HepG2 (cell line): ENCODE results near the gene CCER1. TPM values are rescaled to one million over a fixed set of nuclear protein-coding genes. Genes with fewer than 3 reads are reported as not detected.

Experiments
- ATAC-seq: fragments of 200-7000 bp; cut with Tn5 transposase; 3 replicates; pipeline ENCODE4 v1.9.1; 2020; ENCODE audit warnings: mild to moderate bottlenecking, moderate library complexity
- BruUV-seq: library from RNA; stranded (reverse); fragments of 400-500 nt; replicated peaks from 2 replicates; lab custom pipeline; 2021; lab: Mats Ljungman, UMichigan
- CTCF ChIA-PET: fragments of 300-600 bp; formaldehyde crosslinking; extraction: SDS; loops from one replicate; lab custom pipeline; 2021; ENCODE audit warnings: low total read pairs, inconsistent platforms, low intra/inter-chr PET ratio; lab: Yijun Ruan, JAX
- POLR2A ChIA-PET: fragments of 350-600 bp; sonication (Branson Sonifier 250); formaldehyde crosslinking; loops from one replicate; lab custom pipeline; 2020; ENCODE audit warnings: antibody characterized with exemption, inconsistent platforms; lab: Yijun Ruan, JAX
- DNase-seq: peaks from one replicate; pipeline ENCODE4 v3.0.0-alpha.2; 2015; ENCODE audit warnings: low spot score
- FAIRE-seq: peaks from 3 replicates; lab custom pipeline; 2011; peaks lifted over from hg19 to GRCh38; lab: Jason Lieb, UNC
- H2AFZ ChIP-seq: one replicate; pipeline ENCODE4 v1.6.1; 2011; ENCODE audit warnings: low read length, inconsistent platforms
- H3K27ac ChIP-seq: fragments of 300-600 bp; 3 replicates; pipeline ENCODE4 v1.8.0; 2011; ENCODE audit warnings: mixed run types, mild to moderate bottlenecking, mixed read lengths, low read length, inconsistent platforms; ENCODE audit not compliant: insufficient read depth; ENCODE audit errors: extremely low read length
- H3K27me3 ChIP-seq, 2 experiments: fragments of 200-600 bp in 1 of 2; 2 replicates in 1 of 2; 3 replicates in 1 of 2; pipeline versions ENCODE4 v1.6.0 to v1.8.0; 2011; ENCODE audit warnings: low read length in 2 of 2, mild to moderate bottlenecking in 2 of 2, moderate library complexity in 2 of 2, inconsistent platforms in 1 of 2; ENCODE audit not compliant: insufficient read depth in 2 of 2, control insufficient read depth in 1 of 2
- H3K36me3 ChIP-seq, 2 experiments: fragments of 200-600 bp in 1 of 2; replicated peaks in 1 of 2; 2 replicates in 1 of 2; 3 replicates in 1 of 2; pipeline versions ENCODE4 v1.5.1 to v1.8.0; 2011; ENCODE audit warnings: low read length in 2 of 2, inconsistent platforms in 1 of 2; ENCODE audit not compliant: insufficient read depth in 2 of 2, control insufficient read depth in 1 of 2
- H3K4me1 ChIP-seq: 2 replicates; pipeline ENCODE4 v1.5.1; 2012; ENCODE audit warnings: low read length, inconsistent platforms; ENCODE audit not compliant: insufficient read depth
- H3K4me2 ChIP-seq: 2 replicates; pipeline ENCODE4 v1.6.0; 2011; ENCODE audit warnings: low read depth, low read length, inconsistent platforms
- H3K4me3 ChIP-seq, 3 experiments: fragments of 200-600 bp in 1 of 3; sonication (generic), shearing (Covaris generic) in 1 of 3; replicated peaks in 1 of 3; 2 replicates each; pipeline ENCODE4 v1.5.1; 2011 to 2016; ENCODE audit warnings: low read length in 3 of 3, inconsistent platforms in 2 of 3, low read depth in 2 of 3, mild to moderate bottlenecking in 2 of 3, control low read depth in 1 of 3, mixed read lengths in 1 of 3; ENCODE audit not compliant: insufficient read depth in 1 of 3
- H3K79me2 ChIP-seq: one replicate; pipeline ENCODE4 v1.6.1; 2011; ENCODE audit warnings: low read length, inconsistent platforms; ENCODE audit not compliant: insufficient read depth
- H3K9ac ChIP-seq: 2 replicates; pipeline ENCODE4 v1.6.0; 2011; ENCODE audit warnings: mild to moderate bottlenecking, low read depth, low read length, inconsistent platforms; ENCODE audit not compliant: insufficient read depth
- H3K9me3 ChIP-seq: 2 replicates; pipeline ENCODE4 v1.5.1; 2012; ENCODE audit warnings: mild to moderate bottlenecking, low read length
- H4K20me1 ChIP-seq: 2 replicates; pipeline ENCODE4 v1.6.0; 2011; ENCODE audit warnings: inconsistent platforms, mild to moderate bottlenecking, low read length, moderate library complexity; ENCODE audit not compliant: insufficient read depth
- AHDC1 ChIP-seq: sonication (generic); formaldehyde crosslinking; IDR thresholded peaks from 2 replicates; pipeline ENCODE4 v1.5.1; 2020; ENCODE audit warnings: mild to moderate bottlenecking, missing genetic modification reagents, borderline replicate concordance
- CBX1 ChIP-seq: IDR thresholded peaks from one replicate; pipeline ENCODE4 v1.6.1; 2016; ENCODE audit warnings: antibody characterized with exemption, low read depth
- CSRNP1 ChIP-seq: sonication (generic); formaldehyde crosslinking; IDR thresholded peaks from 2 replicates; pipeline ENCODE4 v1.8.1; 2023; ENCODE audit warnings: mild to moderate bottlenecking, missing genetic modification reagents
- FOXO1 ChIP-seq: sonication (generic); formaldehyde crosslinking; IDR thresholded peaks from 2 replicates; pipeline ENCODE4 v1.4.0; 2020; ENCODE audit warnings: missing genetic modification reagents
- GPN1 ChIP-seq: sonication (generic); formaldehyde crosslinking; IDR thresholded peaks from 2 replicates; pipeline ENCODE4 v1.5.1; 2020; ENCODE audit warnings: missing genetic modification reagents, borderline replicate concordance
- HNRNPL ChIP-seq: fragments of 200-400 bp; formaldehyde crosslinking; IDR thresholded peaks from 2 replicates; pipeline ENCODE4 v1.6.1; 2017; ENCODE audit warnings: mild to moderate bottlenecking, low read depth, low read length
- MLXIP ChIP-seq: sonication (generic); formaldehyde crosslinking; IDR thresholded peaks from 2 replicates; pipeline ENCODE4 v1.9.0; 2021; ENCODE audit warnings: missing genetic modification reagents, borderline replicate concordance
- TIGD3 ChIP-seq: sonication (generic); formaldehyde crosslinking; IDR thresholded peaks from 2 replicates; pipeline ENCODE4 v1.5.1; 2020; ENCODE audit warnings: mild to moderate bottlenecking, missing genetic modification reagents, borderline replicate concordance
- ZC3H4 ChIP-seq: sonication (generic); formaldehyde crosslinking; IDR thresholded peaks from 2 replicates; pipeline ENCODE4 v1.4.0; 2020; ENCODE audit warnings: missing genetic modification reagents, borderline replicate concordance
- ZNF362 ChIP-seq: sonication (generic); formaldehyde crosslinking; IDR thresholded peaks from 2 replicates; pipeline ENCODE4 v1.4.0; 2020; ENCODE audit warnings: missing genetic modification reagents, mild to moderate bottlenecking, borderline replicate concordance
- ZNF775 ChIP-seq: sonication (generic); formaldehyde crosslinking; IDR thresholded peaks from 2 replicates; pipeline ENCODE4 v1.4.0; 2020; ENCODE audit warnings: missing genetic modification reagents, mild to moderate bottlenecking, moderate library complexity, borderline replicate concordance
- WGBS: methylation state at CpG from one replicate; pipeline ENCODE4 v1.1.6; 2017; ENCODE audit warnings: low lambda C conversion rate; 5-methylcytosine and 5-hydroxymethylcytosine counted together
- in situ Hi-C: cut with HindIII; loops from 2 replicates; pipeline ENCODE4 v1.10.0; 2017; ENCODE audit warnings: low pct_unique_long_range_greater_than_20kb; ENCODE audit not compliant: extremely low pct_ligation_motif_present
- intact Hi-C: fragments of 100-400 bp; cut with micrococcal nuclease; formaldehyde crosslinking; loops from one replicate; pipeline ENCODE4 v1.10.0; 2022; ENCODE audit not compliant: unreplicated experiment
- polyA plus RNA-seq, 8 experiments: library from polyadenylated mRNA; depleted of rRNA in 3 of 8; stranded (reverse) in 7 of 8; unstranded in 1 of 8; fragments of >200 nt; fragmentation: Illumina TruSeq in 4 of 8; extraction: Trizol in 4 of 8; gene quantifications; 2 replicates each; pipeline versions ENCODE4 v1.2.1 to v1.2.3, GENCODE V29; 2011 to 2016; ENCODE audit warnings: low read depth in 4 of 8, missing spikeins in 1 of 8, mixed read lengths in 1 of 8; ENCODE audit not compliant: insufficient read depth in 1 of 8
- total RNA-seq, 5 experiments: library from RNA; depleted of rRNA; stranded (reverse); fragments of >200 nt; fragmentation: Illumina TruSeq; extraction: Trizol; gene quantifications; 2 replicates each; pipeline ENCODE4 v1.2.3, GENCODE V29; 2016; ENCODE audit warnings: low read depth in 1 of 5

Gene CCER1
- total and polyA plus RNA-seq, 2 of the 13 experiments (the other 11 are each of a cell fraction or from before 2014, with no cell fraction given) = not detected

GRCh38 chr12:90915353-90915752 is 39.6 kb downstream of the CCER1 start:
- no peak overlapping the region for H3K27ac ChIP-seq
- no peaks in the 10 kb centered on the region for H3K79me2 ChIP-seq
- ATAC-seq = no peak
- no TSS peak for BruUV-seq
- no peak overlapping the region for H3K9ac ChIP-seq
- no peaks in the 10 kb centered on the region for H4K20me1 ChIP-seq
- in situ Hi-C loops (no loop called here), intact Hi-C loops (no loop called here)
- H3K4me1 ChIP-seq = no peaks in the 10 kb centered on the region
- WGBS = 3% methylated on average over 2 of the region's 2 CpGs
- TF ChIP-seq CBX1 = no peak
- no peak for TF ChIP-seq HNRNPL
- TF ChIP-seq ZNF362 = no peak
- TF ChIP-seq GPN1 (CRISPR knock-in tag) = no peak
- TF ChIP-seq FOXO1 = no peak
- no peak for TF ChIP-seq TIGD3
- TF ChIP-seq MLXIP = no peak
- TF ChIP-seq ZC3H4 (CRISPR knock-in tag) = no peak
- TF ChIP-seq CSRNP1 (CRISPR knock-in tag) = no peak
- no peak for TF ChIP-seq ZNF775 (CRISPR knock-in tag)
- TF ChIP-seq AHDC1 (CRISPR knock-in tag) = no peak
- no peaks in the 10 kb centered on the region; a peak in 1 of 5 replicates for H3K27me3 ChIP-seq
- ChIA-PET CTCF (no interaction called here), POLR2A (no interaction called here)
- H3K4me3 ChIP-seq = no peak overlapping the region
- H3K36me3 ChIP-seq = no peaks in the 10 kb centered on the region
- no peaks in the 10 kb centered on the region for H3K9me3 ChIP-seq
- no peak for DNase-seq
- H3K4me2 ChIP-seq = no peak overlapping the region
- FAIRE-seq = no peak
- H2AFZ ChIP-seq = no peak overlapping the region
